GM19372 (cell line): ENCODE data around the gene FAM53C.

Source experiments
- ATAC-seq: cut with Tn5 transposase; IDR thresholded peaks from one replicate; pipeline ENCODE4 v1.9.1; 2021; ENCODE audit warnings: mild to moderate bottlenecking, low read depth, moderate library complexity; ENCODE audit not compliant: unreplicated experiment

The FAM53C gene

GRCh38 chr5:138350563-138350890, 12.5 kb downstream of the FAM53C start:
- ATAC-seq = no peak

GRCh38 chr5:138351056-138351455, 13.0 kb downstream of the FAM53C start:
- ATAC-seq = no peak

DNA sequence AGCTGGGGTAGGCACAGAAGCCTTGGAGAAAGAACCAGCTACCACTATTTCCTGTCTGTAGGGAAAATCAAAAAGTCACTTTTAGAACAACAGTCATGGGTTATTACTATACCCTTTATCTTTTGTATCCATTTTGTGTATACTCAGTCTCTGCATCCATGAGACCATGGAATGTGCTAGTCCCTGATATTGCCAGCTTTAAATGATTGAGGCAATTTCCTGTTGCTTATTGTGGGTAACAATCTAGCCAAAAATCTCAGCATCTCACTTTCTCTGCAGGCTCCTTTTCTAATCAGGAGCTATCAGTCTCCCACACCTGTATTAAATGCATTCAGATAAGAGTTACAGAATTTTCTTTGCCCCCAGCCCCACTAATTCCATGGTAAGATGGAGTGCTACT, 13.5 kb downstream of the FAM53C start:
- no peak for ATAC-seq

DNA sequence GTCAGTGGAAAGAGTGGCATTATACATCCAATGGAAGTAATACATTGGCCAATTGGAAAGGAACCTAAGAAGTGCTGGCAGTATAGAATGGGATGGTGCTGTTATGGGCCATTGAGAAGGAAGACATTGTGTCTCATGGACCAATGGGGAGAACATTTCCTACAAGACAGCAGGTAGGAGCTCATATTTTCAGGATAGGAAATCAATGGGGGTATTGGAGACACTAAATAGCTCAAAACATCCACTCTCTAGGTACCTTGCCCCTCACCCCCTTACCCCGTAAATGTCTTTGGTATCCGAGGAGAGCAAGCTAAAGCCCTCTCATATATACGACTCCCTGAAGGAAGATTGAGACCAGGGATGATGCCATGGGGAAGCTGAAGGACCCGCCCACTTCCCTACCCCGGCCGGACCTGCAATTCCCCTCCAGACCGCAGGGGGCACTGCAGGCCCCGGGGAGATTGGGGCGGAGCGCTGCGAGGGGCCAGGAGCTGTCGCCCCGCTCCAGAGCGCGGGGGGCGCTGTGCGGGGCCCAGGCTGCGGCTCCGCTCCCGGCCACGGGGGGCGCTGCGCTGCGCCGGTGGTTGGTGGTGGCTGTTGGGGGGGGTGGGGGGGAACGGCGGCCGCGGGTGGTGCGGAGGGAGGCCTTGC, 14.1 kb downstream of the FAM53C start, which contains the start of gene KDM3B:
Gene KDM3B, plus strand, starts transcription at position 615 of the 651 bp plus-strand sequence. CDS start 111 bp downstream, outside the sequence.
- peak; percentile 64 for ATAC-seq

GRCh38 chr5:138352722-138353559, 14.9 kb downstream of the FAM53C start:
- ATAC-seq = peak; percentile 48

GRCh38 chr5:138353560-138354080, 15.6 kb downstream of the FAM53C start:
- ATAC-seq = no peak

- no peak for ATAC-seq
Observed at GRCh38 chr5:138354387-138354786, 16.3 kb downstream of the FAM53C start.

DNA sequence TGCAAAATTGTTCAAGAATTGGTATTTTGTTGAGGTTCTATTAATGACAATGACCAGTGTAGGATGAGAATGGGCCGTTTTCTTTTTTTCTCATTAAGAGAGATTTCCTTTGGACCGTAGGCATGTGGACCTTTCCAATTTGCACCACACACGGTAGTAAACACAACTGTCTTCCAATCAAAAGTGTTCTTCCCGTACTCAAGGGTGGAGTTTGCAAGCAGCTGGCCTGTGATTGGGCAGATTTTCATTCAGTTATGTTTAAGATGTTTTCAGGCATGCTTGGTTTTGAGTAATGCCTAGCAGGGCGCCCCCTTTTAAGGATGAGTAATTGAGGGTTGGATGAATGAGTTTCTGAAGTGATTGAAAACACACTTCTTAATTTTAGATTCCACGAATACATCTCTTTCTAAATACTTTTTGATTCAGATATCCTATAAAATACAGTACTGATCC, 16.9 kb downstream of the FAM53C start:
- no peak for ATAC-seq

GRCh38 chr5:138359621-138360020, 21.6 kb downstream of the FAM53C start:
- no peak for ATAC-seq

GRCh38 chr5:138360941-138361452, 22.9 kb downstream of the FAM53C start:
- no peak for ATAC-seq

DNA sequence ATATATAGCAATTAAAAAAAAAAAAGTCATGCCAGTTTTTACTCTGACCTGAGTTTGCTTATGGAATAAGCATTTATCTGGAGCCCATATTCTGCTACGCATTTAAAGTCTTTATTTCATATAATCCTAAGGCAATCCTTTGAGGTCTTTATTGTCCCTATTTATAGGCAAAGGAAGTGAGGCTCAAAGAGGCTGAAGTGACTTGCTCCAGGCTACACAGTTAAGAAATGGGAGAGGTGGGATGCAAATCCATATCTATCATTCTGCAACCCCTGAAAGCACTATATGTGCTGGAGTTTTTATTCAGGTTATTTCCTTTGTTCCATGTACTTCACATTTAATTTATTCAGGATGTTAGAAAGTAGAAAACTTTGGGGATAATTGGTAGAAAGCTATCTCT, 26.5 kb downstream of the FAM53C start:
- no peak for ATAC-seq

DNA sequence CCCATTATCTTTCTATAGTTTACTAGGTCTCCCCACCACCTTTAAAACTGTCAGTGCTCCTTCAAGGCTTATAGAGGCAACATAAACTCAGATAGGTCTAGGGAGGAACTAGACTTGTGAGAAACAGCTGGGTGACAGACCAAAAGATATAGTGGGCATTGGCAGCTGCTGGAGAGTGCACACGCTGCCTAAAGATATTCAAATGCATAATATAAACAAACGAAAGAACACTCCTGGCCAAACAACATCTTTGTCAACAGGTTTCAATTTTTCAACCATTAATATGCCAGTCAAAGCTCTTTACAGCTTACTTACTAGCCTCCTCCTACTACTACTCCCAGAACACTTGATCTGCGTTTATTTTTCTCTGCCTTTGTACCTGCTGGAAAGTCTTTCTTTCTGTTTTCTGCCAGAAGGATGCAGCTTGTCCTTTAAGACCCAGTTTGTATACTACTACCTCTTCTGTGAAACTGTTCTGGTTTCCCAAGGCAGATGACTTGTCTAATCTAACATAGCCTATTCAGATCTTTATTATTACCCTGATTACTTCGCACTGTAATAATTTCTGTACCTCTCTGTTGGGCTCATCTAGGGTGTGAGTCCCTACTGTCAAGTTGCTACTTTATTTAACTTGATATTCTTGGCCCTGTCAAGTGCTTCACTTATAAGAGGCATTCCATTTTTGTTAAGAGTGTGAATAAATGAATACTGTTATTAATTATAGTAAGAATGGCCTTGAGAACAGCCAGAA, 28.7 kb downstream of the FAM53C start:
- no peak for ATAC-seq

- ATAC-seq = no peak
Observed at GRCh38 chr5:138369261-138369660, 31.2 kb downstream of the FAM53C start.

GRCh38 chr5:138369706-138370105, 31.6 kb downstream of the FAM53C start:
- ATAC-seq = no peak

DNA sequence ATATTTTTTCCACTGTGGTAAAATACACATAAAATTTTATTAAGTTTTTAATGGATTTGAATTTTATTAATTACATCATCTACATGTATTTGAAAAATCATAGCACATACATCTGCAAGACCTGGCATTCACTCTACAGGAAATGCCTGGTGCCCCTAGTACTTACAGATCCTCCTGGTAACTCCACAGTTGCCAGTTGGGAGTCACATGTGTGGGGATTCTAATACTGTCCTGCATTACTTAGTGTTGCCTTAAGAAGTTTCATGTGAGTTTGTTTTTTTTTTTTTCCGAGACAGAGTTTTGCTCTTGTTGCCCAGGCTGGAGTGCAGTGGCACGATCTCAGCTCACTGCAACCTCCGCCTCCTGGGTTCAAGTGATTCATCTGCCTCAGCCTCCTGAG, 32.5 kb downstream of the FAM53C start:
- ATAC-seq = no peak

- no peak for ATAC-seq
Observed at GRCh38 chr5:138371454-138371853, 33.4 kb downstream of the FAM53C start.

- ATAC-seq = no peak
Observed at GRCh38 chr5:138372225-138372624, 34.2 kb downstream of the FAM53C start.

GRCh38 chr5:138372653-138373052, 34.6 kb downstream of the FAM53C start:
- no peak for ATAC-seq

DNA sequence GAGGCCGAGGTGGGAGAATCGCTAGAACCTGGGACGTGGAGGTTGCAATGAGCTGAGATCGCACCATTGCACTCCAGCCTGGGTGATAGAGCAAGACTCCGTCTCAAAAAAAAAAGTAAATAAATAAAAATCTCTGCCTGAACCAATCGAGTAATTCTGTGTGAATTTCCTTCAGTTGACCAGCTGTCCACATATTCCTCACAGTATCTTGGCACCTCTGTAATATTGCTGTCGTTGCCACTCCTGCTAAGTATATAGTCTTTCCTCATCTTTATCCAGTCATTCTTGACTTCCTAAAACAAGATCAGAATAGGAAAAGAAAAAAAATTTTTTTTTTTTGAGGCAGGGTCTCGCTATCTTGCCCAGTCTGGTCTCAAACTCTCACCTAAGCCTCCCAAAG, 44.3 kb downstream of the FAM53C start:
- no peak for ATAC-seq

DNA sequence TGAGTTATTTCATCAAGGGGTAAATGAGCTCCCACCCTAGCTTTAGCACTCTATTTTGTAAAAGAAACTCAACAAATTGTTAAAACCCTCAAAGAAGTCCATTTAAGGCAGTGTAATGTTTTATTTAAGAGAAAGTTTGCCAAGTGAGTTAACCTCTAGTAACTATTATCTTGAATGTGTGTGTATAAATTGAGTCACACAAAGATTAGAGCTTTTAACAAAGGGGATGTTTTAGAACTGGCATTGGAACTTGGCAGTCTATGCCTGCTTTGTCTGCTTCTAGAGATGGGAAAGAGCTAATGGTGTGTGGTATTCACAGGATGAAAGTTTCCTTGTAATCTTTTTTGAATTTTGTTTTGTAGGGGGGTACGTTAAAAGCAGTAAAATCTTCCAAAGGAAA, 47.6 kb downstream of the FAM53C start:
- ATAC-seq = no peak

- ATAC-seq = no peak
Observed at GRCh38 chr5:138386290-138386689, 48.2 kb downstream of the FAM53C start.
